Amniotic stem cell (primary cell): ENCODE results near the gene GGT1.
"Not testable (repeated sequence)": the region's sequence is repeated elsewhere in the genome, so short reads cannot be mapped to it uniquely, and the experiment has no call there.

Experiments used
- DNase-seq: peaks from one replicate; lab custom pipeline; 2025; lab: John Stamatoyannopoulos, UW

The GGT1 gene

DNA sequence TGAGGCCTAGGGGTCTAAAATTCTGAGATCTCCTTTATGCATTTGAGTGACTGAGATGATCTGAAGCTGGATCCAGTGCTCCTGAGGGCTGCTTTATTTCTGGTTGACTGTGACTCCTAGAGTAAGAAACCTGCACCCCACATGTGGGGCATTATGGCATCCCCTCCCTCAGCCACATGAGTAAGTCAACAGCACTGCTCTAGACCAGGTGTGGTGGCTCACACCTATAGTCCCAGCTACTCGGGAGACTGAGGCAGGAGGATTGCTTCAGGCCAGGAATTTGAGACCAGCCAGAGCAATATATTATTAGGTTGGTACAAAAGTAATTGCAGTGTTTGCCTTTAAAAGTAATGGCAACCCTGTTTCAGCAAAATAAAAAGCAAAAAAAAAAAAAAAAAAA lies 39.3 kb downstream of the GGT1 start:
- DNase-seq, result not testable (repeated sequence)

DNA sequence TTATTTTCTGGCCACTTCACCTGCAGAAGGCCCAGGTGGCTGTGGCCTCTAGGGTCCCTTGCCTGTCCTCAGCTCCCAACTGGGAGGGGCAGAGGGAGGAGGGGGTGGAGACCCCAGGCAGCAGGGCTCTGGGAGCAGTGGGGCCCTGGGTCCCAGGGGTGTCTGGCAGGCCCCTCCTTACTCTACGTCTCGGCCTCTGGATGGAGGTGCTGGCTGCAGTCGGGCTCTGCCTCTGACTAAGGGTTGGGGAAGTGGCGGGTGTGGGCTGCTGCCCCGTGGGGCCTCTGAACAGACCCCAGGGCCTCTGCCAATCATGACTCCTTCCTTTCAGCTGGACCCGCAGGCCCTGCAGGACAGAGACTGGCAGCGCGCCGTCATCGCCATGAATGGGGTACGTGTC lies 41.4 kb downstream of the GGT1 start:
- DNase-seq, result not testable (repeated sequence)

DNA sequence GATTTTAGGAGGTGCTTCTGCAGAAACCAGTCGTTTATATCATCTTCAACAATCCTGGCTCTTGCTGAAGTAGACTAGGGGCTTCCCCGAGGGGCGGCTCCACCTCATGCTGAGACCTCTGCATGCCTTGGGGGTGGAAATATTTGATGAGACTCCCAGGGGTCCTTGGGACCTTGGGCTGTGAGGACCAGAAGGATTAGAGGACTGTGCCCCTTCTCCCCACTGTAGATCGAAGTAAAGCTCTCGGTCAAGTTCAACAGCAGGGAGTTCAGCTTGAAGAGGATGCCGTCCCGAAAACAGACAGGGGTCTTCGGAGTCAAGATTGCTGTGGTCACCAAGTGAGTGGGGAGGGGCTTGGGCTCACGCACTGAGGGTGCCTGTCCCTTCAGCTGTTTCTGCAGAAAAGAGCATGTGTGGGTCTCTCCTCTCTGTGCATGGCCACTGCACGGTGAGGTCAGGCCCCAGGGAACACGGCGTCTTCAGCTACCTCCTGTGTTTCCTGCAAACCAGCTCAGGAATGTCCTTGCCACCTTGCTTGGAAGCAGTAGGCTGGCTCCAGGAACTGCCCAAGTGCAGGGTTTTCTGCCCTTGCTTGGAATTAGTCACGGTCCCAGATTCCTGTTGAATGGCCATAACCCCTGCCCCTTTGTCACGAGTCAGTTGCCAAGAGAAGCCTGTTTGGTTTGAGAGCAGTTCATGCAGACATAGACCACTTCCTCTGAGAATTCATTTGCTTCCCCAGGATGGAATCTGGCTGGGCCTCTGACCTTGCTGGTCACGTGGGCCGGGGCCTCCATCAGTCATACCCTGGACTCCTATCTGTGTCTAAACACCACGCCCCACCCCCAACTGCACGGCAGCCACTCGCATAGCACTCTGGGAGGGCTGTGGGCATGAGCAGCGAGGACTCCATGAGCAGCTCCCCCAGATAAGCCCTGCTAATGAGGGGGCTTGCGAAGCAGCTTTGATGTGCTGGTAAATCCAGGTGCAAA lies 42.7 kb downstream of the GGT1 start:
- DNase-seq, result not testable (repeated sequence)

DNA sequence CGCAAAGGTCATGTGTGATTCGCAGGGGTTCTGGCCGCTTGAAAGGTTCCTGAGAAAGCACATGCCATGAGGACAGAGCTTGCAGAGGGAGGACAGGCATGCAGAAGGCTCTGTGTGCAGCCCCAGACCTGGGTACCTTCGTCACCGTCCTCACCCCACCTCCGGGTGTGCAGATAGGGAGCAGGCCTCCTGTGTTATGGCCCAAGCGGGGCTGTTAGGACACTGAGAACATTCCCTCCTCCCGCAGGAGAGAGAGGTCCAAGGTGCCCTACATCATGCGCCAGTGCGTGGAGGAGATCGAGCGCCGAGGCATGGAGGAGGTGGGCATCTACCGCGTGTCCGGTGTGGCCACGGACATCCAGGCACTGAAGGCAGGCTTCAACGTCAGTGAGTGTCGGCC lies 43.8 kb downstream of the GGT1 start:
- DNase-seq, result not testable (repeated sequence)

DNA sequence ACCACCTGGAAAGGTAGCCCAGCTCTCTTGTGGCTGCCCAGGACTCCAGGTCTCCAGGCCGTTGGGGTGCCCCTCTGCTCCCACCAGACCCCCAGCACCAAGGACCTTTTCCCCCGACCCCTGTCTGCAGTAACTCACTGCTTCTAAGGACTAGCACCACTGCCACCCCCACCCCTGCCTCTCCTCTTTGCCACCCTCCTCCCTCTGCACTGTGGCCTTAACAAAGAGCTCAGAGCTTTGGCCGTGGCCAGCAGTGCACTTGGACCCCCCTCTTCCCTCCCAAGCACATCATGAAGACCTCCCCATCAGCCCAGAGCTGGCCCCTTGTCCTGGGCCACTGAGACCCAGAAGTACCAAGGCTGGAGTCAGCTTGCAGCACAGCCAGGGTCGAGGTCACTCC lies 46.4 kb downstream of the GGT1 start:
- not testable (repeated sequence) for DNase-seq

DNA sequence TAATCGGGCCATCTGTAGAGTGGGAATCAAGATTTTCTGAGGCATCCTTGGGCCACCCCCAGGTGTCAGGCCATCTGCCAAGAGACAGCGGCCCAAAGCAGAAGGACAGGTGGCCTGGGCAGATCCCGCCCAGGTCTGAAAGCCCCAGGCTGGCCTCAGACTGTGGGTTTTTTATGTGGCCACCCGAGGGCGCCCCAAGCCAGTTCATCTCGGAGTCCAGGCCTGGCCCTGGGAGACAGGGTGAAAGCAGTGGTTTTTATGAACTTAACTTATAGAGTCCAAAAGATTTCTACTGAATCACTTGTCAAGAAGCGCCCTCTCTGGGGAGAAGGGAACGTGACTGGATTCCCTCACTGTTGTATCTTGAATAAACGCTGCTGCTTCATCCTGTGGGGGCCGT lies 47.9 kb downstream of the GGT1 start:
- DNase-seq, result not testable (repeated sequence)

DNA sequence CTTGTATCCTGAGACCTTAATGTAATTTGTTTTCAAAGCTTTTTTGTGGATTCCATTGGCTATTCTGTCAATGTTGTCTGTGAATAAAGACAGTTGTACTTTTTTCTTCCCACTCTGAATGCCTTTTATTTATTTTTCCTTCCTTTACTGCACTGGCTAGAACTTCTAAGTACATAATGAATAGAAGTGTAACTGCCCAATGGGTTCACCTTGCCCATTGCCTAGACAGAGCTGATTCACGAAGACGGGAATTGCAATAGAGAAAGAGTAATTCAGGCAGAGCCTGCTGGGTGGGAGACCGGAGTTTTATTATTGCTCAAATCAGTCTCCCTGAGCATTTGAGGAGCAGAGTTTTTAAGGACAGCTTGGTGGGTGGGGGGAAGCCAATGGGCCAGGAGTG lies 62.4 kb downstream of the GGT1 start:
- DNase-seq, result not testable (repeated sequence)

DNA sequence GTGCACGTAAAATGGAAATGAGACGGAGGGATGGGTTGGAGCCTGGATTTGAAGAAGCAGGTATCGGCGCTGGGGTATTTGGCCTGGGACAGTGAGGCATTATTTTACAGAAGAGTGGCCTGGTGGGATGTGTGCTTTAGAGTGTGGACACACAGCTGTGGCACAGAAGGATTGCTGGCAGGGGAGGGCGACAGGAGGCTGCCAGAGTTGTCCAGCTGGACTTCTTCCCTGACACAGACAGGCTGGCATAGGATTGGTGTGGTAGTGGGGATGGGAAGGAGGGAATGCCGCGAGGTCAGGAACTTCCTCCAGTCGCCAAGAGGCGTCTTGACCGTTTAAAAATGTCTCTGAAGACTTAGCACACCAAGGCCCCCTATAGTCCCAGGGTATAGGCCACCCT lies 64.9 kb downstream of the GGT1 start:
- DNase-seq, result not testable (repeated sequence)

DNA sequence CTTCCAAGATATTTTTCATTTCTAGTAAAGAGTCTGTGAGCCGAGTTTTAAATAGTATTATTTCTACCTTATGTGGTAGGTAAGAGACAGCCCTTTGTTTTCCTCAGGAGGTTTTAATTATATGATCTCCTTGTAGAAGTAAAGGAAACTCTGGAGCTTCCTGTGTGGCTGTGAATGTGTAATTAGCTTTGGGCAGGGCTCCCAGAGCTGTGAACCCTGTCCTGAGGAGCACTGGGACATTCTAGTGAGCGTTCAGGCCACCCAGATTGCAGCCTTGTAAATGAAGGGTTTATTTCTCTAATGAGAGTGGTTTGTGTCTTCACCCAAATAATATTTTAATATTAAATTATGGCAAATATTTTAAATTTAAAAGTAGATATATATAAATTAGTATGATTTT lies 69.5 kb downstream of the GGT1 start:
- DNase-seq, result not testable (repeated sequence)
